ENCODE measurements around the gene RGMA. TPM values are rescaled to one million over a fixed set of nuclear protein-coding genes. Genes with fewer than 3 reads are reported as not detected.

The RGMA gene
- polyA plus RNA-seq, 1 experiment: 0.17 TPM

- Histone ChIP-seq H3K4me3 (ENCODE audit: low read depth, low read length) (no peak overlapping the region), H3K9me3 (ENCODE audit: control insufficient read depth, insufficient read depth, low read length) (no peaks in the 10 kb centered on the region), H3K27me3 (ENCODE audit: control insufficient read depth, insufficient read depth, low read length) (no peaks in the 10 kb centered on the region), H3K27ac (ENCODE audit: low read depth, low read length) (no peak overlapping the region)
- DNase-seq (ENCODE audit: low read depth, low spot score): no peak
- POLR2A ChIA-PET: no interaction called here
- CTCF ChIA-PET: interaction anchor here (4.4 kb wide), 1 partner anchor 225 kb away, joined by 30 read pairs; no protein-coding TSS in a partner anchor
- TF ChIP-seq CTCF (IDR thresholded peaks at IDR 0.05; ENCODE audit: low read depth, low read length): no peak
Measured at GRCh38 chr15:93020976-93021772, 67.8 kb downstream of the RGMA start.

GRCh38 chr15:93019971-93020370 lies 69.0 kb downstream of the RGMA start:
- Histone ChIP-seq H3K27ac (ENCODE audit: low read depth, low read length) (no peak overlapping the region), H3K27me3 (ENCODE audit: control insufficient read depth, insufficient read depth, low read length) (no peaks in the 10 kb centered on the region), H3K4me3 (ENCODE audit: low read depth, low read length) (no peak overlapping the region), H3K9me3 (ENCODE audit: control insufficient read depth, insufficient read depth, low read length) (no peaks in the 10 kb centered on the region)
- POLR2A ChIA-PET: no interaction called here
- no peak for DNase-seq (ENCODE audit: low read depth, low spot score)
- CTCF ChIA-PET: interaction anchor here (1.1 to 4.4 kb wide), 2 partner anchors 11 to 224 kb away, joined by 4 to 30 read pairs; no protein-coding TSS in a partner anchor
- no peak for TF ChIP-seq CTCF (IDR thresholded peaks at IDR 0.05; ENCODE audit: low read depth, low read length)

DNA sequence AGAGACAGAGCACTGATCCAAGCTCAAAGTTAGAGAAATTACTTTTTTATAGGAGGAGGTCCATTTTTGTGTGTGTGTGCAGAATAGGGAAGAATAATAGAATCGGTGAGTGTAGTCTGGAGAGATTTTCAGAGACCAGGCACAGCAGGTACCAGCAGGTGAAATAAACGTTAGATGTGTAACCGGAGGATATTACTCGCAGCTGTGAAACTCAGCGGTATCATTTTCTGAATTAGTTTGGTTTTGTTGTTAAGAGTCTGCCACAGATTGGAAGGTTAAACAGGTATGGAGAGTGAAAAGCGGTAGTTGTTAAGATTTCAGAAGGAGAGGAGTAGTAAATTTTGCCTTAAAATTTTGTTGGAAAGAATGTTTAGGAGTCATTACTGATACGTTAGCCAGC lies 69.9 kb downstream of the RGMA start:
- H3K4me3 ChIP-seq (ENCODE audit: low read depth, low read length): no peak overlapping the region
- ChIA-PET CTCF (interaction anchor here (1.6 to 4.4 kb wide), 4 partner anchors 9 to 223 kb away, joined by 3 to 30 read pairs (median 8); no protein-coding TSS in a partner anchor), POLR2A (interaction anchor here (1.2 kb wide), 1 partner anchor 136 kb away, joined by 3 read pairs; no protein-coding TSS in a partner anchor)
- H3K27me3 ChIP-seq (ENCODE audit: control insufficient read depth, insufficient read depth, low read length): no peaks in the 10 kb centered on the region
- TF ChIP-seq CTCF (IDR thresholded peaks at IDR 0.05; ENCODE audit: low read depth, low read length): no peak
- DNase-seq (ENCODE audit: low read depth, low spot score): no peak
- no peak overlapping the region for H3K27ac ChIP-seq (ENCODE audit: low read depth, low read length)
- H3K9me3 ChIP-seq (ENCODE audit: control insufficient read depth, insufficient read depth, low read length): no peaks in the 10 kb centered on the region

GRCh38 chr15:93018574-93018973 lies 70.4 kb downstream of the RGMA start:
- ChIA-PET POLR2A (interaction anchor here (1.2 kb wide), 1 partner anchor 136 kb away, joined by 3 read pairs; no protein-coding TSS in a partner anchor), CTCF (interaction anchor here (1.6 to 4.4 kb wide), 4 partner anchors 10 to 222 kb away, joined by 3 to 30 read pairs (median 8); no protein-coding TSS in a partner anchor)
- DNase-seq (ENCODE audit: low read depth, low spot score): no peak
- no peak overlapping the region for H3K27ac ChIP-seq (ENCODE audit: low read depth, low read length)
- H3K9me3 ChIP-seq (ENCODE audit: control insufficient read depth, insufficient read depth, low read length): no peaks in the 10 kb centered on the region
- no peak overlapping the region for H3K4me3 ChIP-seq (ENCODE audit: low read depth, low read length)
- peak; percentile 37 for TF ChIP-seq CTCF (IDR thresholded peaks at IDR 0.05; ENCODE audit: low read depth, low read length)
- no peaks in the 10 kb centered on the region for H3K27me3 ChIP-seq (ENCODE audit: control insufficient read depth, insufficient read depth, low read length)

DNA sequence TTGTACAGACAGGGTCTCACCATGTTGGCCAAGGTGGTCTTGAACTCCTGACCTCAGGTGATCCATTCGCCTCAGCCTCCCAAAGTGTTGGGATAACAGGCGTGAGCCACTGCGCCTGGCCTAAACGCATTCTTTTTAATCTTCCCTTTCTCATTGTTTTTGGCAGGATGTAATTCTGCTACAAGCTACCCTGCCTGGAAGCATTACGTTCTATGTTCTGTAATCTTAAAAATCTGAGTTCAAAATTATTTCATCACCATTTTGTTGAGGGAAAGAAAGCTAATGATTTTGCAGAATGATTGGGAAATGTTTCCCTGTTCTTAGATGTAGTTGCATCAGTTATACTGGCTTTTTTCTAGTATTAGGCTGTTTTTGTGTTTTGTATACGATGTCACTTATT lies 71.5 kb downstream of the RGMA start:
- H3K4me3 ChIP-seq (ENCODE audit: low read depth, low read length): no peak overlapping the region
- no peak overlapping the region for H3K27ac ChIP-seq (ENCODE audit: low read depth, low read length)
- no peak for TF ChIP-seq CTCF (IDR thresholded peaks at IDR 0.05; ENCODE audit: low read depth, low read length)
- no peak for DNase-seq (ENCODE audit: low read depth, low spot score)
- ChIA-PET POLR2A (interaction anchor here (0.6 to 0.7 kb wide), 2 partner anchors 12 to 118 kb away, joined by 3 to 6 read pairs; no protein-coding TSS in a partner anchor), CTCF (interaction anchor here (0.6 to 4.4 kb wide), 7 partner anchors 9 to 254 kb away, joined by 3 to 30 read pairs (median 3); no protein-coding TSS in a partner anchor)
- no peaks in the 10 kb centered on the region for H3K27me3 ChIP-seq (ENCODE audit: control insufficient read depth, insufficient read depth, low read length)
- no peaks in the 10 kb centered on the region for H3K9me3 ChIP-seq (ENCODE audit: control insufficient read depth, insufficient read depth, low read length)

Data from AG04450 (cell line).